ENCODE results near the gene MKNK1.

The MKNK1 gene

GRCh38 chr1:46606255-46606965, 2.3 kb upstream of the MKNK1 start:
- no peak overlapping the region for H3K4me3 ChIP-seq (ENCODE audit: low read depth, low read length)
- no peak for DNase-seq (ENCODE audit: low read depth)
- no peak for TF ChIP-seq CTCF (conservative IDR thresholded peaks at IDR 0.05; ENCODE audit: low read depth, low read length)

- DNase-seq (ENCODE audit: low read depth): no peak
- TF ChIP-seq CTCF (conservative IDR thresholded peaks at IDR 0.05; ENCODE audit: low read depth, low read length): no peak
- H3K4me3 ChIP-seq (ENCODE audit: low read depth, low read length): no peak overlapping the region
Measured at GRCh38 chr1:46605232-46605631, 1.2 kb upstream of the MKNK1 start.

GRCh38 chr1:46603481-46603857, 599 bp downstream of the MKNK1 start:
- DNase-seq (ENCODE audit: low read depth): peak; percentile 23
- H3K4me3 ChIP-seq (ENCODE audit: low read depth, low read length): peak overlapping the region; percentile 98
- TF ChIP-seq CTCF (conservative IDR thresholded peaks at IDR 0.05; ENCODE audit: low read depth, low read length): no peak

GRCh38 chr1:46601257-46602007, 2.6 kb downstream of the MKNK1 start:
- no peak for TF ChIP-seq CTCF (conservative IDR thresholded peaks at IDR 0.05; ENCODE audit: low read depth, low read length)
- no peak for DNase-seq (ENCODE audit: low read depth)
- H3K4me3 ChIP-seq (ENCODE audit: low read depth, low read length): no peak overlapping the region

GRCh38 chr1:46599059-46599970, 4.8 kb downstream of the MKNK1 start:
- H3K4me3 ChIP-seq (ENCODE audit: low read depth, low read length): no peak overlapping the region
- TF ChIP-seq CTCF (conservative IDR thresholded peaks at IDR 0.05; ENCODE audit: low read depth, low read length): no peak
- DNase-seq (ENCODE audit: low read depth): no peak

GRCh38 chr1:46596846-46597245, 7.2 kb downstream of the MKNK1 start:
- H3K4me3 ChIP-seq (ENCODE audit: low read depth, low read length): no peak overlapping the region

More at GRCh38 chr1:46596846-46597245, 7.2 kb downstream of the MKNK1 start:
- DNase-seq (ENCODE audit: low read depth): no peak
- TF ChIP-seq CTCF (conservative IDR thresholded peaks at IDR 0.05; ENCODE audit: low read depth, low read length): no peak
